Measurements from ENCODE around the gene PPEF1.

- TF ChIP-seq POLR2A (IDR thresholded peaks at IDR 0.05; ENCODE audit: low read depth, low read length), result no peak
- no peak for TF ChIP-seq TAF1 (IDR thresholded peaks at IDR 0.05; ENCODE audit: borderline replicate concordance, low read depth, low read length)
Measured at GRCh38 chrX:18769812-18770573, 62.5 kb downstream of the PPEF1 start.

Data from GM12892 (cell line).